Muscle layer of colon (tissue), 2 donors: ENCODE results near the gene SLC29A1.

Source experiments
- H3K27ac ChIP-seq: one replicate; pipeline ENCODE4 v1.7.0; 2013; ENCODE audit warnings: low read depth, mild to moderate bottlenecking, low read length, moderate library complexity
- H3K27me3 ChIP-seq, 2 donors: one replicate each; pipeline ENCODE4 v1.7.0; 2013; ENCODE audit warnings: low read length in 2 of 2, mild to moderate bottlenecking in 2 of 2; ENCODE audit not compliant: insufficient read depth in 2 of 2, control insufficient read depth in 1 of 2
- H3K36me3 ChIP-seq: one replicate; pipeline ENCODE4 v1.7.0; 2013; ENCODE audit warnings: mild to moderate bottlenecking, low read length; ENCODE audit not compliant: insufficient read depth
- H3K4me1 ChIP-seq: one replicate; pipeline ENCODE4 v1.7.0; 2013; ENCODE audit warnings: mild to moderate bottlenecking, low read length; ENCODE audit not compliant: insufficient read depth
- H3K4me3 ChIP-seq, 2 donors: one replicate each; pipeline ENCODE4 v1.7.0; 2013; ENCODE audit warnings: low read length in 2 of 2, low read depth in 1 of 2, mild to moderate bottlenecking in 1 of 2, moderate library complexity in 1 of 2
- H3K9ac ChIP-seq: one replicate; pipeline ENCODE4 v1.7.0; 2013; ENCODE audit warnings: low read length
- H3K9me3 ChIP-seq: one replicate; pipeline ENCODE4 v1.7.0; 2013; ENCODE audit warnings: mild to moderate bottlenecking, low read length
- donor health status: abdominal sarcoma.
- donor health status: Adenocarcinoma of cecum.

SLC29A1 gene

DNA sequence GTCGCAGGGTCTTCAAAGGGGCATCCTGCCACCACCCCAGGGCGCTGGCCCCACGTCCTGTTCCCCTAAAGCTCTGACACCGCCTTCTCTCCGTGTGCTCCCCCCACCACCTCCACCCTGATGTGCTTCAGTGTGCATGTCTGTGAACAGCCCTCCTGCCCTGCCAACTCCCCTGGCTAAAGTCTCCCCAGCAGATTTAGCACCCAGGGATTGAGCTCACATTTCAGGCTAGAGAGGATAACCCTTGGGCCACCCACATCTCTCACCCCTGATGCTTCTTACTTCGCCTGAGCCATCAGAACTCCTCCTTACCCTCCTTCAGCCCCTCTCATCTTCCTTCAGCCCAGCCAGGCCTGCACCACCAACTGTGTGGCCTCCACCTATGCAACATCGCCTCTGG is 54.4 kb downstream of the SLC29A1 start:
- Histone ChIP-seq H3K27me3 (peaks cover 14 to 52% of the 10 kb centered on the region in 2 donors), H3K9ac (no peak overlapping the region), H3K4me1 (no peaks in the 10 kb centered on the region), H3K36me3 (no peaks in the 10 kb centered on the region), H3K9me3 (no peaks in the 10 kb centered on the region), H3K4me3 (no peak overlapping the region), H3K27ac (no peak overlapping the region)

DNA sequence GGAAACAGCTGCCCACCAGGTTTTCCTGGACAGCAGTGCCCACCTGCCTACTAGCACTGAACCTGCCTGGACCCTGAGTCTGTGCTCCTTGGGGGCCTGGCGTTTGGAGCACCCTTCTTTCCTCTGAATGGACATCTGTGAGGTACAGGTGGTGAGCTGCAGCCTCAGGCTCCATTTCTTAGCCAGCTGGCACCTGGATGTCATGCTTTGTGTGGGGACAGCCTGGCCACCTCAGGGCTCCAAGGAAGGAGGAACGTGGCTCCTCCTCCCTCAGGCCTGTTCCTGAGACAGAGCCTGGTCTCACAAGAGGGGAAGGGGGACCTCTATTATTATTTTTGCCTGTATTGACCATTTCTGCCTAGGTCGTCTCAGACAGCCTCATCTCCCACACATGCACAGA is 54.9 kb downstream of the SLC29A1 start:
- Histone ChIP-seq H3K27ac (no peak overlapping the region), H3K4me1 (no peaks in the 10 kb centered on the region), H3K4me3 (no peak overlapping the region), H3K27me3 (peaks cover 8 to 46% of the 10 kb centered on the region in 2 donors), H3K9ac (no peak overlapping the region), H3K9me3 (no peaks in the 10 kb centered on the region), H3K36me3 (no peaks in the 10 kb centered on the region)

DNA sequence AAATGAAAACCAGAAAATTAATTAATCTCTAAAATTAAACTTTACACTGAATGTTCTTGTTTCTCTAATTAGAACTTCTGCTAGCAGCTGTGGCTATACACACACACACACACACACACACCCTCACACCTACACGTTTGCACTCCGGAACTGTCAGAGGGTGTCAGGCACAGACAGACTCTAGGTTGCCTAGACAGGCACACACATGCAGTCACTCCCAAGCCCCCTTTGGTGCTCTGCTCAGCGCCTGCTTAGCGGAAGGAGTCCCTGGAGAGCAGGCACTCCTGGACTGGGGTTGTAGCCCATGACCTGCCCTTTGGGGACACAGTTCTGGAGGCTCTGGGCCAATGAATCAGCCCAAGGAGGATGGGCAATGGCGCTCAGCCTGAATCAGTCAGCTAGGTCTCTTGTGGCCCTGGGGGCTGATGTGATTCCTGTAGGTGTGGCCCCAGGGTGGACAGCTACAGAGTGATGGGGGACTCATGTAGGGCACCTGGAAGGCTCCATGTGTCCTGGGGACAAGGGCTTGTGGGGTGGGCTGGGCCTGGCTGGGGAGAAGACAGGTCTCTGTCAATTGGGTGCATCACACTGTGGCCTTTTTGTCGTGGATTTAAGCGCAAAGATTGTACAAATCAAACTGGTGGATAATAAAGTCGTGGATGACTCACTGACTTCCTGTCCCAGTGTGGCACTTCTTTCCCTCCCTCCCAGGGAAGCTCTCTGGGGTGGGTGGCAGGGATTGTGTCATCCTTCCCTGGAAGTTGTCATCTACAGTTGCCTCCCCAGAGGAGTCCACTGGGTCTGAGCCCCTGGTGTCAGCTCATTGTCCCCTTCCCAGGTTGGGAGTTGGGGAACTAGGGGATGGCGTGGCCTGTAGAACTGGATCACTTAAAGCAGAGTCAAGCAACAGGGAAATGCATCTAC is 55.6 kb downstream of the SLC29A1 start:
- H3K27me3 ChIP-seq, result peaks cover 4 to 39% of the 10 kb centered on the region in 2 donors
- no peaks in the 10 kb centered on the region for H3K36me3 ChIP-seq
- no peak overlapping the region for H3K27ac ChIP-seq
- no peaks in the 10 kb centered on the region for H3K9me3 ChIP-seq
- H3K9ac ChIP-seq, result no peak overlapping the region
- H3K4me3 ChIP-seq, result no peak overlapping the region
- H3K4me1 ChIP-seq, result no peaks in the 10 kb centered on the region
